Ascending aorta (tissue), 2 donors: ENCODE results near the gene BRPF1. TPM values are rescaled to one million over a fixed set of nuclear protein-coding genes. Genes with fewer than 3 reads are reported as not detected.
A peak's percentile ranks its signal among the peaks of the same experiment; 100 is the strongest.

ENCODE experiments used
- DNase-seq, 2 donors: peaks; one replicate each; pipeline ENCODE4 v3.0.0-alpha.2; 2019; ENCODE audit warnings: low spot score in 2 of 2
- H3K27ac ChIP-seq, 2 donors: fragments of 200-600 bp; sonication (generic); one replicate each; pipeline ENCODE4 v1.5.1; 2016 to 2017; ENCODE audit warnings: mild to moderate bottlenecking in 1 of 2
- H3K27me3 ChIP-seq: fragments of 200-600 bp; sonication (generic); one replicate; pipeline ENCODE4 v1.5.1; 2017
- H3K36me3 ChIP-seq, 2 donors: fragments of 200-600 bp; sonication (generic); one replicate each; pipeline ENCODE4 v1.5.1; 2016
- H3K4me1 ChIP-seq, 2 donors: fragments of 200-600 bp; sonication (generic); one replicate each; pipeline ENCODE4 v1.5.1; 2016 to 2017; ENCODE audit warnings: mild to moderate bottlenecking in 1 of 2
- H3K4me3 ChIP-seq, 2 donors: fragments of 200-600 bp; sonication (generic); one replicate each; pipeline ENCODE4 v1.5.1; 2016 to 2017; ENCODE audit warnings: mild to moderate bottlenecking in 1 of 2
- H3K9me3 ChIP-seq, 2 donors: fragments of 200-600 bp; sonication (generic); one replicate each; pipeline ENCODE4 v1.5.1; 2016
- intact Hi-C: fragments of 100-400 bp; cut with DNase I; formaldehyde crosslinking; loops from one replicate; pipeline ENCODE4 v1.15.1; 2023
- total RNA-seq: library from RNA; depleted of rRNA; stranded (reverse); fragments of >200 nt; gene quantifications from one replicate; pipeline ENCODE4 v1.1.0, GENCODE V29; 2016
- TF ChIP-seq, protein P1 (sequence below), 3 experiments: fragments of 200-600 bp in 2 of 3; fragments of 450-650 bp in 1 of 3; sonication (generic) in 2 of 3; IDR thresholded peaks; one replicate each; pipeline ENCODE4 v1.5.1; 2016 to 2019; ENCODE audit warnings: antibody characterized with exemption in 3 of 3, mild to moderate bottlenecking in 1 of 3, moderate library complexity in 1 of 3

The BRPF1 gene
- total RNA-seq, 1 donor from 2014 or later: 18.6 TPM

DNA sequence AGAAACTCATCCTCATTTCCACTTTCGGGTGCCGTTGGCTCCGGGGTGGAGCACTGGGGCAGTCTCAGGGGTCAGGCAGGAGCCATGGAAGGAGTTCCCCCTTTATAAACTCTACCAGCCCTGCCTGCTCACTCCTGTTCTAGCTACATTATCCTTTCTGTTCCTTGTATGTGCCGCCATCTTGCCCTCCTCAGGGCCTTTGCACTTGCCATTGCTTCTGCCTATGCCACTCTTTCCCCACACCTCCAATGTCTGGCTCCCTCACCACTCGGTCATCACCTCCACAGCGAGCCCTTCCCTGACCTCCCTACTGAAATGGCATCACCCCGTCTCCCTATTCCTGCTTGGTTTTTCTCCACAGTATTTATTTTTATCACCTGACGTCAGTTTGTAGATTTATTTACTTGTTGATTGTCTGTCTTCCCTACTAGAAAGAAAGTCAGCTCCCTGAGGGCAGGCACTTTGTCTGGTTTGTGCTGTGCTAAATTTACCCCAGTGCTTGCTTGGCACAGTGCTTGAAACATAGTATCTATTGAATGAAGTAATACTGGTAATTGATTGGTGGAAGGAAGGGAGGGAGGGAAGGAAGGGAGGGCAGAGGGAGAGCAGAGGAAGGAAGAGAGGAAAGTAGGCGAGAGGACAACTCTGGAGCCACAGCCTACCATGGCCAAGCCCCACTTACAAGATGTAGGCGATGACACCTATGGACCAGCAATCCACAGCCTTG is 29.4 kb downstream of the BRPF1 start:
- peaks cover 27 to 66% of the 10 kb centered on the region in 2 donors for H3K36me3 ChIP-seq
- H3K4me3 ChIP-seq: no peak overlapping the region
- TF ChIP-seq, protein P1, sequence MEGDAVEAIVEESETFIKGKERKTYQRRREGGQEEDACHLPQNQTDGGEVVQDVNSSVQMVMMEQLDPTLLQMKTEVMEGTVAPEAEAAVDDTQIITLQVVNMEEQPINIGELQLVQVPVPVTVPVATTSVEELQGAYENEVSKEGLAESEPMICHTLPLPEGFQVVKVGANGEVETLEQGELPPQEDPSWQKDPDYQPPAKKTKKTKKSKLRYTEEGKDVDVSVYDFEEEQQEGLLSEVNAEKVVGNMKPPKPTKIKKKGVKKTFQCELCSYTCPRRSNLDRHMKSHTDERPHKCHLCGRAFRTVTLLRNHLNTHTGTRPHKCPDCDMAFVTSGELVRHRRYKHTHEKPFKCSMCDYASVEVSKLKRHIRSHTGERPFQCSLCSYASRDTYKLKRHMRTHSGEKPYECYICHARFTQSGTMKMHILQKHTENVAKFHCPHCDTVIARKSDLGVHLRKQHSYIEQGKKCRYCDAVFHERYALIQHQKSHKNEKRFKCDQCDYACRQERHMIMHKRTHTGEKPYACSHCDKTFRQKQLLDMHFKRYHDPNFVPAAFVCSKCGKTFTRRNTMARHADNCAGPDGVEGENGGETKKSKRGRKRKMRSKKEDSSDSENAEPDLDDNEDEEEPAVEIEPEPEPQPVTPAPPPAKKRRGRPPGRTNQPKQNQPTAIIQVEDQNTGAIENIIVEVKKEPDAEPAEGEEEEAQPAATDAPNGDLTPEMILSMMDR (IDR thresholded peaks at IDR 0.05): no peak
- H3K9me3 ChIP-seq: no peaks in the 10 kb centered on the region
- no peak overlapping the region for H3K27ac ChIP-seq
- H3K27me3 ChIP-seq: no peaks in the 10 kb centered on the region
- no peaks in the 10 kb centered on the region for H3K4me1 ChIP-seq
- no peak for DNase-seq
- intact Hi-C loops: no loop called here

DNA sequence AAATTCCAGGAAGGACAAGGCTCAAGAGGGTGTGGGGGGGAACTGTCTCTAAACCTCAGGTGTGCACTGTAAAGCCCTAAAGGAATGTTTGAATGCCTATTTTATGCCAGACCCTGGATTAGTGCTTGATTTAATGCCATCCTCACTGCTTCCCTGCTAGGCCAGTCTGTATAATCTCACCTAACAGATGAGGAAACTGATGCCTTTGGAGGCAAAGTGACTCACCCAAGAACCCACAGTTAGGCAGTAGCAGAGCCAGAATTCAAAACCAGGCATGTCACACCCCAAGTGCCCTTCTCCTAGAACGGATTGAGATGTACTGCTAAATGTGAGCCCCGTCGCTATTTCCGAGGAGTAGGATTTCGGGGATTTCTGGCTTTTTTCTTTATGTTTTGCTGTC is 30.4 kb downstream of the BRPF1 start:
- Histone ChIP-seq H3K4me1 (no peaks in the 10 kb centered on the region), H3K27me3 (no peaks in the 10 kb centered on the region), H3K27ac (no peak overlapping the region), H3K9me3 (no peaks in the 10 kb centered on the region), H3K36me3 (peaks cover 29 to 60% of the 10 kb centered on the region in 2 donors), H3K4me3 (no peak overlapping the region)
- intact Hi-C loops: no loop called here
- no peak for DNase-seq
- TF ChIP-seq, protein P1 (IDR thresholded peaks at IDR 0.05): no peak

DNA sequence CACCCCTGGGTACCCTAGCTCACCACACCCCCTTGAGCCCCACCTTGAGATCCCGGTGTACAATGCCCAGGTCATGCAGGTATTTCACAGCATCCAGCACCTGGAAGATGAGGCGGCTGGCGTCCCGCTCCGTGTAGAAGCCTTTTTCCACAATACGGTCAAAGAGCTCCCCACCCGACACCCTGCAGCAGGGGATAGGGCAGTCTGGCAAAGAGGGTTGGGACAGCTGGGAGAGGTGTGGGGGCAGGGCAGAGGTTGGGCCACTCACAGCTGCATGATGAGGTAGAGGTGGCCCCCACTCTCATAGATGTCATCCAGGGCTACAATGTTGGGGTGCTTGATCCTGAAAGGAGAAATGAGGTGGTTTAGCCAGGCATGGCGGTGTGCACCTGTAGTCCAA is 31.3 kb downstream of the BRPF1 start:
- Histone ChIP-seq H3K27me3 (no peaks in the 10 kb centered on the region), H3K4me1 (peaks cover 0 to 3% of the 10 kb centered on the region in 2 donors), H3K9me3 (no peaks in the 10 kb centered on the region), H3K36me3 (peaks cover 21 to 50% of the 10 kb centered on the region in 2 donors), H3K4me3 (no peak overlapping the region), H3K27ac (no peak overlapping the region)
- intact Hi-C loops: no loop called here
- TF ChIP-seq, protein P1 (IDR thresholded peaks at IDR 0.05): no peak
- no peak for DNase-seq

DNA sequence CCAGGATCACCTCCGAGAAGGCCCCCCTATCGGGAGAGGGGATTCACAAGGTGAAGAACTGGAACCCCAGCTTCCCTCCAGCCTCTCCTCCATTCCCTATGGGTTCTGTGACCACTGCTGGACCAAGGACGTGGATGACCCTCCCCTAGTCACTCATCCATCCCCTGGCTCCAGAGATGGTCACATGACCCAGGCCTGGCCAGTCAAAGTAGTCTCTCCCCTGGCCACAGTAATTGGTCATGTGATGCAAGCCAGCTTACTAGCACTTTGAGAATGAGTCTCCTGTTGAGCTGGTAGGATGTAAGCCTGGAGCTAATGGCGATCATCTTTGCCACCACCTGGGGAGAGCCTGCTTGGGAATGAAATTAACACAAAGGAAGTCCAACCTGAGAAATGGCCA is 34.3 kb downstream of the BRPF1 start:
- TF ChIP-seq, protein P1 (IDR thresholded peaks at IDR 0.05): no peak
- H3K36me3 ChIP-seq: peaks cover 16 to 23% of the 10 kb centered on the region in 2 donors
- intact Hi-C loops: no loop called here

DNA sequence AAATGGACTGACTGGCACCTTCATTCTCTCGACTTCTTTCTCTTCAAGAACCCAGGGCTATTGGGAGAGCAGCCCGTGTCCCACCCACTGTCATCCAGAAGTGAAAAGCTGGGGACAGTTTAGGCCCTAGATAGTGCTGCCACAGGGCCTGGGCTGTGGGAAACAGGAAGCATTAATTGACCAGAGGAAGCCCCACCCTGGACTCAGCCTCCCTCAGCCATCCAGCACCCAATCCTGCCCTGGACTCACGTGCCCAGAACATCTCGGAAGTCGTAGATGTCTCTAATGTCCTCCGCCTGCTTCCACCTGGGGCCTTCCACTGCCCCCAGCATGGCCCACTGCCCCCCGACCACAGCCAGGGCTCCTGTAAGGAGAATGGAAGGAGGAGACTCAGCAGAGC is 35.9 kb downstream of the BRPF1 start:
- Histone ChIP-seq H3K27ac (peak overlapping the region; percentile 50 to 88), H3K4me1 (peaks cover 0 to 25% of the 10 kb centered on the region in 2 donors), H3K27me3 (no peaks in the 10 kb centered on the region), H3K4me3 (no peak overlapping the region), H3K9me3 (no peaks in the 10 kb centered on the region), H3K36me3 (peaks cover 9 to 13% of the 10 kb centered on the region in 2 donors)
- intact Hi-C loops: no loop called here
- no peak for DNase-seq
- TF ChIP-seq, protein P1 (IDR thresholded peaks at IDR 0.05): no peak

More for the DNA sequence above, 34.3 kb downstream of the BRPF1 start:
- no peak for DNase-seq
- Histone ChIP-seq H3K4me1 (peaks cover 0 to 24% of the 10 kb centered on the region in 2 donors), H3K9me3 (no peaks in the 10 kb centered on the region), H3K4me3 (no peak overlapping the region), H3K27ac (no peak overlapping the region), H3K27me3 (no peaks in the 10 kb centered on the region)
